Measurements from ENCODE around the gene IRAK3. TPM values are rescaled to one million over a fixed set of nuclear protein-coding genes. Genes with fewer than 3 reads are reported as not detected.

IRAK3 gene
- total and polyA plus RNA-seq, 2 donors (not counting 3 experiments of a cell fraction or from before 2014, with no cell fraction given), result 2.3 to 8.5 TPM

DNA sequence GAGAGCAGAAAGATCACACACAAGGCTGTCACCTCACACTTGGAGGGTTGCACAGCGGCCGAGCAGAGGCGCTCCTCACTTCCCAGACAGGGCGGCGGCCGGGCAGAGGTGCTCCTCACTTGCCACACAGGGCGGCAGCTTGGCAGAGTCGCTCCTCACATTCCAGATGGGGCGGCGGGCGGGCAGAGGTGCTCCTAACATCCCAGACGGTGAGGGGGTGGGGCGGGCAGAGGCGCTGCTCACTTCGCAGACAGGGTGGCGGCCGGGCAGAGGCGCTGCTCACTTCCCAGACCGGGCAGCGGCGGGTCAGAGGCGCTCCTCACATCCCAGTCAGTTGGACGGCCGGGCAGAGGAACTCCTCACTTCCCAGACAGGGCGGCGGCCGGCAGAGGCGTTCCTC lies 28.3 kb upstream of the IRAK3 start:
- Histone ChIP-seq H3K79me2 (ENCODE audit: control insufficient read depth, insufficient read depth, low read length) (peaks cover 46% of the 10 kb centered on the region), H3K9ac (replicated peaks; ENCODE audit: extremely low read depth, insufficient read depth, low read length) (no peak overlapping the region), H4K20me1 (replicated peaks; ENCODE audit: control insufficient read depth, extremely low read depth, insufficient read depth, low read length) (peaks cover 3% of the 10 kb centered on the region), H3K27me3 (ENCODE audit: control insufficient read depth in 2 of 2, insufficient read depth in 2 of 2, low read length in 2 of 2) (no peaks in the 10 kb centered on the region), H3K9me1 (replicated peaks; ENCODE audit: control insufficient read depth, extremely low read depth, insufficient read depth, low read length) (no peaks in the 10 kb centered on the region), H3K27ac (ENCODE audit: insufficient read depth, low read depth, low read length) (no peak overlapping the region), H3K4me2 (ENCODE audit: insufficient read depth, low read length) (no peak overlapping the region), H3K4me1 (ENCODE audit: control insufficient read depth, extremely low read depth, insufficient read depth, low read length) (no peaks in the 10 kb centered on the region), H3K36me3 (ENCODE audit: control insufficient read depth in 2 of 2, extremely low read depth in 1 of 2, insufficient read depth in 2 of 2, low read length in 2 of 2) (peaks cover 0 to 3% of the 10 kb centered on the region in 2 experiments), H2AFZ (ENCODE audit: low read depth, low read length) (no peak overlapping the region), H3K9me3 (replicated peaks; ENCODE audit: control insufficient read depth, insufficient read depth, low read length) (no peaks in the 10 kb centered on the region), H3K4me3 (replicated peaks in 1 of 3; ENCODE audit: insufficient read depth in 1 of 3, low read depth in 1 of 3, low read length in 3 of 3) (no peak overlapping the region)
- ChIA-PET POLR2A (no interaction called here), CTCF (interaction anchor here (1.4 to 2.0 kb wide), 2 partner anchors 9 to 16 kb away, joined by 4 to 5 read pairs; partner anchors contain the start of gene TMBIM4)
- no peak for DNase-seq (ENCODE audit: low read depth, low spot score)
- BruUV-seq (replicated peaks), result no TSS peak
- dilution Hi-C loops (cut with MboI; ENCODE audit: extremely low pct_ligation_motif_present, low sequenced_read_pairs) (no loop called here), intact Hi-C loops (cut with micrococcal nuclease) (no loop called here)
- TF ChIP-seq POLR2AphosphoS5 (IDR thresholded peaks at IDR 0.05; ENCODE audit: insufficient read depth, low read depth, low read length) (no peak), MYC (IDR thresholded peaks at IDR 0.05; ENCODE audit: low read depth, low read length) (no peak), JUN (IDR thresholded peaks at IDR 0.05; ENCODE audit: borderline replicate concordance, insufficient read depth, insufficient read length, low read depth) (no peak), GATA2 (IDR thresholded peaks at IDR 0.05; ENCODE audit: insufficient read depth, insufficient read length, low read depth, low read length) (no peak), EZH2 (IDR thresholded peaks at IDR 0.05; ENCODE audit: borderline replicate concordance, low read depth, low read length, severe bottlenecking) (no peak)
- TF ChIP-seq, protein P1, sequence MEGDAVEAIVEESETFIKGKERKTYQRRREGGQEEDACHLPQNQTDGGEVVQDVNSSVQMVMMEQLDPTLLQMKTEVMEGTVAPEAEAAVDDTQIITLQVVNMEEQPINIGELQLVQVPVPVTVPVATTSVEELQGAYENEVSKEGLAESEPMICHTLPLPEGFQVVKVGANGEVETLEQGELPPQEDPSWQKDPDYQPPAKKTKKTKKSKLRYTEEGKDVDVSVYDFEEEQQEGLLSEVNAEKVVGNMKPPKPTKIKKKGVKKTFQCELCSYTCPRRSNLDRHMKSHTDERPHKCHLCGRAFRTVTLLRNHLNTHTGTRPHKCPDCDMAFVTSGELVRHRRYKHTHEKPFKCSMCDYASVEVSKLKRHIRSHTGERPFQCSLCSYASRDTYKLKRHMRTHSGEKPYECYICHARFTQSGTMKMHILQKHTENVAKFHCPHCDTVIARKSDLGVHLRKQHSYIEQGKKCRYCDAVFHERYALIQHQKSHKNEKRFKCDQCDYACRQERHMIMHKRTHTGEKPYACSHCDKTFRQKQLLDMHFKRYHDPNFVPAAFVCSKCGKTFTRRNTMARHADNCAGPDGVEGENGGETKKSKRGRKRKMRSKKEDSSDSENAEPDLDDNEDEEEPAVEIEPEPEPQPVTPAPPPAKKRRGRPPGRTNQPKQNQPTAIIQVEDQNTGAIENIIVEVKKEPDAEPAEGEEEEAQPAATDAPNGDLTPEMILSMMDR (IDR thresholded peaks at IDR 0.05; ENCODE audit: extremely low read depth in 1 of 2, insufficient read depth in 1 of 2, low read depth in 1 of 2, low read length in 2 of 2), result no peak
- TF ChIP-seq, protein P2, sequence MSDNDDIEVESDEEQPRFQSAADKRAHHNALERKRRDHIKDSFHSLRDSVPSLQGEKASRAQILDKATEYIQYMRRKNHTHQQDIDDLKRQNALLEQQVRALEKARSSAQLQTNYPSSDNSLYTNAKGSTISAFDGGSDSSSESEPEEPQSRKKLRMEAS (IDR thresholded peaks at IDR 0.05; ENCODE audit: insufficient read depth, insufficient read length), result no peak
- no peak for FAIRE-seq

Measured in endothelial cell of umbilical vein (primary cell).